ENCODE measurements around the gene FAM81A.
"Not testable (repeated sequence)": the region's sequence is repeated elsewhere in the genome, so short reads cannot be mapped to it uniquely, and the experiment has no call there.

The FAM81A gene

DNA sequence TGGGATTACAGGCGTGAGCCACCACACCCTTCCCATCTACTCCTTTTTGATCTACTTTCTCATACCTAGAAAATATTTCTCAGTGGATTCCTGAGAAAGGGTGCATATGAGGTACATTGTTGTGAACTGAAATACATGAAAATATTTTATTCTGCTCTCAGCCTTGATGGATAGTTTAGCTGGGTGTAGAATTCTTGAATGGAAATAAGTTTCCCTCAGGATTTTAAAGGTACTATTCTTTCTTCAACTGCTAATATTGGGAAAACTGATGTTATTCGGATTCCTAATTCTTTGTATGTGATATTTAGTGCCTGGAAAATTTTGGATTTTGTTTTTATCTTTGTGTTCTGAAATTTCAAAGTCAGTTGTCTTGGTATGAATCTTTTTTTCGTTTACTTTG, 9.1 kb upstream of the FAM81A start:
- DNase-seq (ENCODE audit: low spot score) = not testable (repeated sequence)

DNA sequence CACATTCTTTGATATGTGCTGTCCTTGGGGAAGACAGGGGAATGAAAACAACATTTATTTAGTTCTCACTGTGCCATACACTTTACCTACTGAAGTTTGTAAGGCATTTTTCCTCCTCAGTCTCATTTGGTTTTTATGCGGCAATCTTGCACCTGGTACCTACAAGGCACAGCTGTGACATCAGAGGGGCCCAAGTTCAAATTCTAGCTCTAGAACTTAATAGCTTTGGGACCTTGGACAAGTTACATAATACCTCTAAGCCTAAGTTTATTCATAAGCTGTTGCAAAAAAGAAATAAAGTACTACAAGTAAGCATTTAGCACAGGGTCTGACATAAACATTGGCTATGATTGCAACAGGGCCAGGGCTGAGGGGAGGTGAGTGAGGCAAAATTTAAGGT, 5.6 kb upstream of the FAM81A start:
- no peak for DNase-seq (ENCODE audit: low spot score)

DNA sequence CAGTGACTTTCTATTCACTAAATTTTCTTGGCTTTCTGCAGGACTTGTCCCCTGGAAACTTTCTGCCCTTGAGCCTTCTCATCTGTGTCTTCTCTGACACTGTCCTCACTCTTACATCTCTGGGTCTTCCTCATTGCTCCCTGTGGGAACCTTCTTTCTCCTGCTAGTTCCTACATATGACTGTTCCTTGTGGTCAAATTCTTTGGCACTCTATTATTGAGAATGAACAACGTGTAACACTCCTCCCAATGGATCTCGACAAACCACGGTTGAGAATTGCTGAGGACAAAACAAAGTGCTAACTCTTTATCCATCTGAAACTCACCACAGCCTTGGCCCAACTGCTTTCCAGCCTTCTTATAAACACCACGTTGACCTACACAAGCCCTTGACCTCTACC, 3.5 kb upstream of the FAM81A start:
- DNase-seq (ENCODE audit: low spot score) = no peak

DNA sequence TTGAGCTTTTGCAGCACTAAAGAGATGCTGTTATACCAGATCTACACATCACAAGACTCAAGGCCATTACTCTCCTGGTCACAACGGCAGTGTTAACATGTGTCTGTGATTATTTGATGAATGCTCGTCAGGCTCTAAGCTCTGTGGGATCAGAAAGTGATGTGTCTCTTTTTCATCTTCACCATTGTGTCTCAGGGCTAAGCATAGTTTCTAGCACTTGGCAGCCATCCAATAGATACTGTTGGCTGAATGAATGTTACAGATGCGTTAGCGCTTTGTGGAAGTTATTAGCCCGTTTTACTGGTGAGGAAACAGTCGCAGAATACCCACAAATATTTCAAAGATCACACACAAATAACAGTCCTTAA, 1.2 kb upstream of the FAM81A start:
- no peak for DNase-seq (ENCODE audit: low spot score)

DNA sequence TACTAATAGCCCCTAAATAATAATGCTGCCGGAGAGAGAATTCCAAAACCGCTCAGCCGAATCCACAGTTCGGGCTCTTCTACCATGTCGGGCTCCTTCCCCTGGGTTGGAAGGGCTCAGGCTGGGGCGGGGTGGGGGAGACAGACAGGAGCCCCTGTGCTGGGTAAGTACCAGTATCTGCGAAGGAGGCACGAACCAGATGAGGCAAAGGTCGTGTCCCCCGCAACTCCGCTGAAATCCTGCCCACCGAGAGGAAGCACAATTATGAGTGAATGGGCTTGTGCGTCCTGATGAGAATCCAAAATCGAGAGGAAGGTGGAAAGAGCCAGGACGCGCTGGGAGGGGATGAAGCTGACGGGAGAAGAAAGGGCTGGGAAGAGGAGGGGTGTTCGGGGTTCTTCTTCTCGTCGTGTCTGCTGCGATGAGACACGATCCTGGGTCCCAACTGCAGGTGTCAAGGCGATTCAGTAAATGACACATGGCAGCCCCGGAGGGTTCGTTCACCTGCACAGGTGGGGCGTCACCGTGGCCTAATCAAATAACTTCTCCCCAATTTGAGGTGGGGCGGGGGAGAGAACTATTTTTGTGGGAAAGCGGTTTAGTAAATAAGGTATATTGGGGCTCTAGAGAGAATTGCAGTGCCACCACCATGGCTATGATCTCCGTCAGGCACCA, 707 bp upstream of the FAM81A start:
- peak; percentile 12 for DNase-seq (ENCODE audit: low spot score)

DNA sequence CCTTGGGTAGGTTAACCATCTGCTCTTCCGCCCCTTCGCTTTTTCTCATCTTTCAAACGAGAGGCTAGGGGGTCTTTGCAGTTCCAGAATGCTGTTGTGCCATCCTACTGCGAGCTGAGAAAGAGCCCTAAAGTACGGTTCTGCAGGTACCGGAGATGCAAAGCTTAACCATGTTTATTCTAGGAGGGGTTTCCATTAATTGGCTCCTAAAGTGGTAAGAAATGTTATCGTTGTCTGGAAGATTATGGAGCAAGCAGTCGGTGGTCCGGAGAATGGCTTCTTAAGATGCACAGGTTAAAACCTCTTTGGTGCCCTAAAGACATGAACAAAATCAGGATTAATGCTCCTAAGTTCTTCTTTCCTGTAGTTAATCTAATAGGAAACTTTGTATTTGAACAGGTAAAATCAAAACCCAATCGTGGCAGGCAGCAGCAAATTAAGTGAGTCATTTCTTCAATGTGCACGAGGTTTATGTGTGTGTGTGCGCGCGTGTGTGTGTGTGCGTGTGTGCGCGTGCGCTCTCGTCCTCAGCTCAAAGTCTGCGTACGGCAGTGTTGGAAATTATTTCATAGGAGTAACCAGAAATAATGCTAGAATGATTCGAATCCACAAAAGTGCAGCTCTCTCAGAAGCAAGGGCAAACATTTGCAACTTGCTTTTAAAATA, 772 bp downstream of the FAM81A start:
- peak; percentile 50 for DNase-seq (ENCODE audit: low spot score)

DNA sequence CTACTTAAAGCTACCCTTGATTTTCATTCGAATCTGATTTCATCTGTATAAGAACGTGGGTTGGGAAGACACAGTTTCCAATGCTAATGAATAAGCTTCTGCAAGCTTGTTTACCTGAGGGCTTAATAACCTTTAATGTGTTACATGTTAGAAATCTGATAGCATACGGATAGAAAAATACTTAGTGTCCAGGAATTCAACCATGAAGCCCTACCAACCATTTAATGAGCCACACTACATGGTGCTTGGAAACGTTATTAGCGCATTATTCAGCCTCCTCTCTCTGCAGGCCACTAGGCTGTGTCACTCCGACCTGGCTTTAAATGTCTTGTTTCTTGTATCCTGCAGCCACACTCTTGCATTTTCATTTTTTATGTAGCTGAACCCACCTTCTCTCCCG, 1.6 kb downstream of the FAM81A start:
- no peak for DNase-seq (ENCODE audit: low spot score)

DNA sequence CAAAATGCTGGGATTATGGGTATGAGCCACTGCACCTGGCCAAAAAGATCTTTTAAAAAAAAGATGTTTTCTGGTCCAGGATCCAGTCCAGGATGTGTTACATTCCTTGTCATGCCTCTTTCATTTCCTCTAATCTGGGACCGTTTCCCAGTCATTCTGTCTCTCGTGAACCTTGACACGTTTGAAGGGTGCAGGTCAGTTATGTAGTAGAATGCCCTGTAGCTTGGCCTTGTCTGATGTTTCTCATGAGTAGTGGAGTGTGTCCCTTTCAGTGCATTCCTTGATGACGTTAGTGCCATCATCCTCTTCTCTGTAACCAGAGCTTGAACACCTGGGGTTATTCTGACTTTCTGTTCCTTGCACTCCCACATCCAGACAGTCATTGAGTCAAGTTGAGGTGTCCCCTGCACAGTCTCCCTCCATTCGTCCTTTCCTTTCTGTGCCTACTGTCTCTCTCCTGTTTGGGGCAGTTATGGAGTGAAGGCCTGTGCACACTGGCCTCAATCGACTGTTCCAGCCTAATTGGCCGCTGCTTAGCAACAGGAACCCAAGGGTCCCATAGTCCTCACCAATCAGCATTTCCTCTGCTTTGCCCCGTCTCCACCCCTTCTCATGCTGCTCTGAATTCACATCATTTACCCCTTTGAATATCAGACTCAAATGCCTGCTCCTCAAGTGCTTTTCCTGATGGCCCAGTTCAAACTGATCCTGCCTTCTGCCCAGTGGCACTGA, 5.5 kb downstream of the FAM81A start:
- DNase-seq (ENCODE audit: low spot score) = no peak

DNA sequence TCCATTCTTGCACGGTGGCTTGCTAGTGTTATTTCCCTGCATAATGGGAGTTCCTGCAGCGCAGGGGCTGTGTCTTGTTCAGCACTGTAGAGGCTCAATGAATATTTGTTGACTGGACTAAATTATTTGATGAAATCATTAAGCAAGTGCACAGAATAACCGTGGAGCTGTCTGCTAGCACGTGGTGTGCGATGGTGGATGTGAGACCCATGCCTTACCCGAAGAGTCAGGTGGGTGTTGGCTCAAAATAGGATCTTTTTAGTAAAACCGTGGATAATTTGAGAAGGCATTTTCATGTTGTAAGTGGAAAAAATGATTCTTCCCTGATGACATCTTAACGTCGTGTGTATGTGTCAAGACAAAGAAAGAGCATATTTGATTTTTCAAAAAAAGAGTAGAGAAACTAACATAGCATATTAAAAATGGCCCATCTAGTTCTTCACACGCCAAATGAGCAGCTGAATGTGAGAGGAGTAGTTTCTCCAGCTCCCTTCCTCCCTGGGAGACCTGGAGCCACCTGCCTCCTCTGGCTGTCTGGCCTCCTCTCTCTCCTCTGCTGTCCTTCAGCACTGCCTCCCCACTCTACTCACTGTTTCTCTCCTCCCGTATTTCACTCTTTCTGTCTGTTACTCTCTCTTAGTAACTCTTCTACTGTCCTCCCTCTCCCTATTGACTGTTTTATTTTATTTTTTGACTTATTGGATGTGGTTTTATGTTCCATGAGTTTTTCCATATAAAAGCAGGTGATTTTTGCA, 6.3 kb downstream of the FAM81A start:
- DNase-seq (ENCODE audit: low spot score) = no peak

DNA sequence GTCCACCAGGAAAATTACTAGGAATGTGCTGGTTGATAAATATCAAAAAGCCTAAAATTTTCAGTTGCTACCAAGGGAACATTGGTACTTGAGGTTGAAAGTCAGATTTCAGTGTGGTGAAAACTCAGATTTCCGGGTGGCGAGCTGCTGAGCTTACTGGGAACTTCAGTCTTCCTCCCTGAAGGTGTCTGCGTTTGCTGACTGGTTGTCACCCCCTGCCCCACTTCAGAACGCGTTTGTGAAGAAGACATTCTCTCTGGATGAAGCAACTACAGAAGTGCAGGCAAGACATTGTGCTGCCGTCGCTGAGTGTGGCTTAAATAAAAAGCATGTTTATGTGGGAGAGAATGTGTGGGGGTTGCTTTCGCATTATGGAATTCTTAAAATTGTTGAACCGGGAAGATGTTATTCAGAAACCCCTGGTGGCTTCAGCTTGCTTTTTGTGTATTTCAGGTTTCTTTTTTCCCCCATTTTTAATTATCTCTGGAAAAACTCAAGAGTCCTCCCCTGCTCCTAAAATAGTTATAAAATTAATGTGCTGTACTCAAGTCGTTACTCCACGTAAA, 7.1 kb downstream of the FAM81A start:
- DNase-seq (ENCODE audit: low spot score) = no peak

DNA sequence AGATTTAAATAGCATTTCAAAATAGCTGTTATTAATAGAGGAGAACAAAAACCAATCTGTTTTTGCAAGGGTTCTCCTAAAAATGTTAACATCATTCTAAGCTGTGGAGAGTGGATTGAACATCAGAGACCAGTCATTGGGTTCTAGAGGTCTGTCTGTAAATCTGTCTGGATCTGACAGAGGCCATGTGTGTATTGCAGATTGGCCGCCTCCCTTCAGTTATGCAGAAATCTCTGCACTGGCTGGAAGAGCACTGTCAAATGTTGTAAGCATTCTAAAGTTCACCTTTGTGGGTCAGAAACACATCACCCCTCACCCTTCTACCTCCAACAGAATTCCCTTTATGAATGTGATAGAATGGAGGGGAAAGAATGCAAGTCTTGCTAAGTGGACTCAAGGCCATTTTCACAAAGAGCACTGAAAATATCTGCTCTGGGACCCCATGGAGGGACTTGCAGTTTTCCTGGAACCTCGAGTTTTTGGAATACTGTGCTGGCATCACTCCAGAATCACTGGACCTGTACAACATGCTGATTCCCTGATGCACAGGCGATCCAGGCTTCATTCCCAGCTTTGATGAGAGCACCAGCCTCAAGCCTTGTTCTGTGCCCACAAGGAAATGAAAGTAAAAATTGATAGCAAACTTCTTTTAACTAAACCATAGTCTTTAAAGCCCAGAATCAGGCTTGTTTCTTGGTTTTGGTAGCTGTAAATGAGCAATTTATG, 8.4 kb downstream of the FAM81A start:
- no peak for DNase-seq (ENCODE audit: low spot score)

DNA sequence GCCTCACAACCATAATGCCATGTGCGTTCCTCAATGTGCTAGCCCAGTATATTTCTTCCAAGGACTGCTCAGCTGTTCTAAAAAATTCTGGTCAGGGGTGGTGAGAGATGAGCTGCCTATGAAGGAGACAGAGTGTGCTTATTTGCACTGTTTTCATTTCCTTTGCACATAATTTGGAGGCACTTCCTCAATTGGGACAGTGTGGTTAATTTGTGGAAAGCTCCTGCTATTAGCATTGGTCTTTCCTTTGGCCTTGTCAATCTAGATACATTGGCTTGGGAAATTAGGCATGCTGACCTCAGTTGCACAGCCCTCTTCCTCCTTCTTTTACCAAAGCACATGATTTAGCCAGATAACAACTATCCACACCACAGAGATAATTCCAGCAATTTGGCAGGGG, 9.4 kb downstream of the FAM81A start:
- DNase-seq (ENCODE audit: low spot score) = no peak

DNA sequence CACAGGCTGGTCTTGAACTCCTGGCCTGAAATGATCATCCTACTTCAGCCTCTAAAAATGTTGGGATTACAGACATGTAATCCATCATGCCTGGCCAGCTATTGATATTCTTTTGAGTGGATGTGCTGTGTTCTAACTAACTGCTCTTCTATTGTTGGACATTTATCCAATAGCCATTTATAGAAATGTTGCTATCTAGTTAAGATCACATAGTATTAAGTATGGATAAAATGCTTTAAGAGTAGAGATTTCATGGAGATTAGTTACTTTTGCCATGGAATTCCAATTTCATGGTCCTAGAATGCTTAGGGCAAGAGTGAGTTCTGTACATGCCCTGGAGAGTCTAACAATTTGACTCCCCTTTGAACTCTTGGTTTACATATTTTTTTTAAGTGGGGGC, 10.9 kb downstream of the FAM81A start:
- no peak for DNase-seq (ENCODE audit: low spot score)

DNA sequence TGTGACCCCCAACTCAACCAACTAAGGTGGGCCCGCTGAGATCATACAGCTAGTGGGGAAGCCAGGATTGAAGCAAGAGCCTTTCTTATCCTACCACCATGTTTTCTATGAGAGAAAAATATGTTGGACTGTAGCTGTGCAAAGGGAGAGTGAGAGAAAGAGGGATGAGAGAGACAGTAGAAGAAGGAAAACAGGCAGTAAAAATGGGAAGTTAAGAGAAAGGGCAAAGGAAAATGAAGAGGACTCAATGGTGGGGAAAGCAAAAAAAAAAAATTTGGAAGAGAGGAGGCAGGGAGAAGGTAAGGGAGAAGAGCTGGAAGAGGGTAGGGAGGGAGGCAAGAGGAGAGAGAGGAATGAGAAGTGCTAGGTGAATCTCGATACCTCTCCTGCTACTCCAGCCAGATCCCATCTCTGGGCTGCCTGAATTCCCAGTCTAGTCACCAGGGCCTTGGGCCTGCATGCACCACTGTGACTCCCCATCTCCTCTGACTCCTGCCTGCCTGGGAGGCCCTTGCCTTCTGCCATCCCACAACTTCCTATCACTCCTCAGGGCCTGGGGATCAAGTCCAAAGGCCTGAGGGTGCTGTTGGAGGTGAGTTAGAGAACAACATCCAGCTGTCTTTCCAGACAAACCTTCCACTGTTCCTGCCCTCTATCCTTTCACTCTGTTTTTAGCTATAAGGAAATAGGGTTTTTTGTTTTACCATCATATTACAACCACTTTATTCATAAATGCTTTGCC, 15.7 kb downstream of the FAM81A start:
- DNase-seq (ENCODE audit: low spot score) = no peak

DNA sequence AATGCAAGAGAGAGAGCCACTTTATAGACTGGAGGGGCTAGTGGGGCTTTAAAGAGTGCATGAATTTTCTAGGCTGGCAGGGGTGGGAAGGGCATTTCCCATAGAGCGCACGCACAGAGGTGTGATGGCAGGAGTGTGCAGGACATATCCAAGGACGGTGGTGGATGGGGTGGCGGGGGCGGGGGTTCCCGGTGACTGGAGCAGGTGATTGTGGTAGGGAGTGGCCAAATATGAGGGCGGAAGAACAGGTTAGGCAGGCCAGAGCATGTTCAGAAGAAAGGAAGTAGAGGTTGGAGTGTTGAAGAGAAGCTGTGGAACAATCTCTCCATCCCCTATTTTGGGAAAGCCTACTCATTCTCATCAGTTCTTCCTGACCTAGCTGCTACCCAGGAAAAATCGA, 18.1 kb downstream of the FAM81A start:
- no peak for DNase-seq (ENCODE audit: low spot score)

DNA sequence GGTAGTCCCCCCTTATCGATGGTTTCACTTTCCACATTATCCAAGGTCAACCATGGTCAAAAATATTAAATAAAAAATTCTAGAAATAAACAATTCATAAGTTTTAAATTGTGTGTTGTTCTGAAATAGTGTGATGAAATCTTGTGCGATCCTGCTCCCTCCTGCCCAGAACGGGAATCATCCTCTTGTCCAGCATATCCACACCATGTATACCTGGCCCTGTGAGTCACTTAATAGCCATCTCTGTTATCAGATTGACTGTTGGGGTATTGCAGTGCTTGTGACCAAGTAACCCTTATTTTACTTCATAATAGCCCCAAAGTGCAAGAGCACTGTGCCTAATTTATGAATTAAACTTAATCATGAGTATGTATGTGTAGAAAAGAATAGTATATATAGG, 19.1 kb downstream of the FAM81A start:
- DNase-seq (ENCODE audit: low spot score) = no peak

DNA sequence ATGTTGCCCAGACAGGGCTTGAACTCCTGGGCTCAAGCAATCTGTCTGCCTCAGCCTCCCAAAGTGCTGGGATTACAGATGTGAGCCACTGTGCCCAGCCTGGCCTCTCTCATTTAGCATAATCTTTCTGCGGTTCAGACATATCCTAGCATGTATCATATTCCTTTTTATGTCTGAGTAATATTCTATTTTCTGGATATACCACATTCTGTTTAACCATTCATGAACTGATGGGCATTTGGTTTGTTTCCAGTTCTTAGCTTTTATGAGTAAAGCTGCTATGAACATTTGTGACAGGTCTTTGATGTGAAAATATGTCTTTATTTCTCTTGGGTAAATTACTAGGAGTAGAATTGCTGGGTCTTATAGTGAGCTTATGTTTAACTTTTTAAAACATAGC, 23.5 kb downstream of the FAM81A start:
- no peak for DNase-seq (ENCODE audit: low spot score)

DNA sequence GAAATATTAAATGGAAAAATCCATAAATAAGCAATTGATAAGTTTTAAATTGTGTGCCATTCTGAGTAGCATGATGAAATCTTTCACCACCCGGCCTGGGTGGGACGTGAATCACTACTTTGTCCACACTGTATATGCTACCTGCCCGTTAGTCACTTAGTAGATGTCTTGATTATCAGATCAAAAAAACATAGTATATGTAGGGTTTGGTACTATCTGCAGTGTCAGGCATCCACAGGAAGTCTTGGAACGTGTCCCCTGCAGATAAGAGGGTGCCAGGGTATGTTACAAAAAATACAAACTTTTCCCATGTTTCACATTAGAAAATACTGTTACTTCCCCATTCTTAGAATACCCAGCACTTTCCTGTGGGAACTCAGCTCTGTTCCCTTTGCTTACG, 35.2 kb downstream of the FAM81A start:
- no peak for DNase-seq (ENCODE audit: low spot score)

DNA sequence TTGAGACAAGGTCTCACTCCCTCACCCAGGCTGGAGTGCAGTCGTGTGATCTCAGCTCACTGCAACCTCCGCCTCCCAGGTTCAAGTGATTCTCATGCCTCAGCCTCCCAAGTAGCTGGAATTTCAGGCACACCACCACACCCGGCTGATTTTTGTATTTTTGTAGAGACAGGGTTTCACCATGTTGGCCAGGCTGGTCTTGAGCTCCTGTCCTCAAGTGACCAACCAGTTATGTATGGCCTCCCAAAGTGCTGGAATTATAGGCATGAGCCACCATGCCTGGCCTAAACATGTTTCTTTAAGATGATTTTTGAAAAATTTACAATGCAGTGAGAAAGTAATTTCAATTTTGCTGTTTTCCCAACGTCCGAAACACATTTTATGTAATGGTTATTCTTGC, 37.2 kb downstream of the FAM81A start:
- not testable (repeated sequence) for DNase-seq (ENCODE audit: low spot score)

DNA sequence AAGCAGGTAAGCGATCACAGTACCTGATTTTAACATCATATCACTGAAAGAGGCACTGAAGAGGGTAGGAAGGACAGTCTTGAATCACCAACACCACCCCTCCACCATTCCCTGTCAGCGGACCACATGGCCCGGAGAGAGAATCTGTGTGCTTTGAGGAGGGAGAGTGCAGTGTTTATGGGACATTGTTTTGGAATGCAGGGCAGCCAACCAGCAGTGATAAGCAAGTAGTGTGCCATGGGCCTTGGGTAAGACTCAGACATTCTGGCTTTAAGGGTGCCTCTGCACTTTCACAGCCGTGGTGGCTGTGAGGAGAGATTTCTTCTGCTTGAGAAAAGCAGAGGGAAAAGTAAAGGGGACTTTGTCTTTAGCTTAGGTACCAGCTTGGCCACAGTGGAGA, 46.4 kb downstream of the FAM81A start:
- no peak for DNase-seq (ENCODE audit: low spot score)

DNA sequence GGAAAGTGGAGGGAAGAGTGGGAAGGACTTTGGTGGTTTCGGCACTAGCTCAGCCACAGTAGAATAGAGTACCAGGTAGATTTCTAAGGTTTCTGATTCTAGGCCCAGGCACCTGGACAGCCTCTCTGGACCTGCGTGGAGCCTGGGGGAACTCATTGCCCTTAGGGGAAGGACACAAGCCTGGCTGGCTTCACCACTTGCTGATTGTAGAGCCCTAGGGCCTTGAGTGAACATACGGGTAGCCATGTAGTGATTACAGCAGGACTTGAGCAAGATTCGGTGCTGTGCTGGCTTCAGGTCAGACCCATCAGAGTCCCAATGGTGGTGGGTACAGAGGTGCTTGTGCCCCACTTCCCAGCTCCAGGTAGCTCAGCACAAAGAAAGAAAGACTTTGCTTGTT, 47.0 kb downstream of the FAM81A start:
- DNase-seq (ENCODE audit: low spot score) = no peak

Data from putamen (tissue), 1 donor.